Measurements from ENCODE around the gene CCNK.

Gene CCNK

DNA sequence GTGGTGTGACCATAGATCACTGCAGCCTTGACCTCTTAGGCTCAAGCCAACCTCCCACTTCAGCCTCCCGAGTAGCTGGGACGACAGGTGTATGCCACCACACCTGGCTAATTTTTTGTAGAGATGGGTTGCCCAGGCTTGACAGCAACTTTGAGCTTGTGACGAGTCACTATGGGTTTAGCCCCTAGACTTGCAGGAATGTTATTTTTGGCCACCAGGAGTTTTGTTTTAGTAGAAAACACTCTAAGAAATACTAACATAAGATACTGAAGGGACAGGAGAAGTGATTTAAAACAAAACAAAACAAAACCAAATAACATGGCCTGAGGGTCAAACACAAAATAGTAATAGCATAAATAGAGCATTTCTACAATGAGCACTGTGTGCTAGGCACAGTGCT, 27.0 kb upstream of the CCNK start:
- no peak overlapping the region for H3K27ac ChIP-seq
- TF ChIP-seq, protein P1, sequence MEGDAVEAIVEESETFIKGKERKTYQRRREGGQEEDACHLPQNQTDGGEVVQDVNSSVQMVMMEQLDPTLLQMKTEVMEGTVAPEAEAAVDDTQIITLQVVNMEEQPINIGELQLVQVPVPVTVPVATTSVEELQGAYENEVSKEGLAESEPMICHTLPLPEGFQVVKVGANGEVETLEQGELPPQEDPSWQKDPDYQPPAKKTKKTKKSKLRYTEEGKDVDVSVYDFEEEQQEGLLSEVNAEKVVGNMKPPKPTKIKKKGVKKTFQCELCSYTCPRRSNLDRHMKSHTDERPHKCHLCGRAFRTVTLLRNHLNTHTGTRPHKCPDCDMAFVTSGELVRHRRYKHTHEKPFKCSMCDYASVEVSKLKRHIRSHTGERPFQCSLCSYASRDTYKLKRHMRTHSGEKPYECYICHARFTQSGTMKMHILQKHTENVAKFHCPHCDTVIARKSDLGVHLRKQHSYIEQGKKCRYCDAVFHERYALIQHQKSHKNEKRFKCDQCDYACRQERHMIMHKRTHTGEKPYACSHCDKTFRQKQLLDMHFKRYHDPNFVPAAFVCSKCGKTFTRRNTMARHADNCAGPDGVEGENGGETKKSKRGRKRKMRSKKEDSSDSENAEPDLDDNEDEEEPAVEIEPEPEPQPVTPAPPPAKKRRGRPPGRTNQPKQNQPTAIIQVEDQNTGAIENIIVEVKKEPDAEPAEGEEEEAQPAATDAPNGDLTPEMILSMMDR (conservative IDR thresholded peaks at IDR 0.05), result no peak

DNA sequence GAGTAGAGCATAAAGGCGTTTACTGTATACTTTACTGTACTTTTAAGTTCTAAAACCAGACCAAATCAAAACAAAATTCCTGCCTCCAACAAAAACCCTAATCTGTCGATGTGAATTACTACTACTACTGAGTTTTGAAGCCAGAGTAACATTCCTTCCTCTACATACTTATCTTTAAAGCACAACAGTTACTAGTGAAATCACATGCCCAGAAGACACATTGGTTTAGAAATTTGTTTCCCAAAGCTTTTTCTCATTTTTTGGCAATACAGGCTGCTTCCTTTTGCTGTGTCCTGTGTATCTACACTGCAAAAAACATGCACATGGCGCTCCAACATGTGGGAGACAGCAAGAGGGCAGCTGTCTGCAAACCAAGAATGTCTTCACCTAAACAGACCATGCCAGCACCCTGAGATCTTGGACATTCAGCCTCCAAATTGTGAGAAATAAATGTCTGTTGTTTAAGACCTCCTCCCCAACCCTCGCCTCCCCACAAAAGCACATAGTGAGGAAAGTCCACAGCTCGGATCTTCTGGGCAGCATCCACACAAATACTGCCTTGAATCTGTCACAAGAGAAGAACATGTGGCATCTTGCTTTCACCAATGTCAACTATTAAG, 21.6 kb upstream of the CCNK start:
- no peak overlapping the region for H3K27ac ChIP-seq

DNA sequence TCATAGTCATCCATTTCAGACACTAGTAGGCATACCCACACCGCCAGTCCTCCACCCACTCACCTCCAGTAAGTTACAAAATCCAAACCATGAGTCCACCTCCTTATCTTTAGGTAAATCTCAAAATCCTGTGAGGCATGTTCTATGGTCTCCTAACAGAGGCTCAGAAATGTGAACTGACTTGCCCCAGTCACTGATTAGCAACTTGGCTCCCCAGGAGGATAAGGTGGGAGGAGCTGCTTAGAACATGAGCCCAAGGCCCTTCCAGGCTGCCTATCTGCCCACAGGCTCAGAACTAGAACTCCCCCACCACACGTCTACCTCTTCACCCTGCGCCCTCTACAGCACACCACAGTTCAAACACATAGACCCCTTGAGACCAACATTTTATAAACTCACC, 20.4 kb upstream of the CCNK start:
- no peak overlapping the region for H3K27ac ChIP-seq
- TF ChIP-seq, protein P1 (conservative IDR thresholded peaks at IDR 0.05), result no peak

More for the DNA sequence above, 21.6 kb upstream of the CCNK start:
- TF ChIP-seq, protein P1 (conservative IDR thresholded peaks at IDR 0.05), result no peak

DNA sequence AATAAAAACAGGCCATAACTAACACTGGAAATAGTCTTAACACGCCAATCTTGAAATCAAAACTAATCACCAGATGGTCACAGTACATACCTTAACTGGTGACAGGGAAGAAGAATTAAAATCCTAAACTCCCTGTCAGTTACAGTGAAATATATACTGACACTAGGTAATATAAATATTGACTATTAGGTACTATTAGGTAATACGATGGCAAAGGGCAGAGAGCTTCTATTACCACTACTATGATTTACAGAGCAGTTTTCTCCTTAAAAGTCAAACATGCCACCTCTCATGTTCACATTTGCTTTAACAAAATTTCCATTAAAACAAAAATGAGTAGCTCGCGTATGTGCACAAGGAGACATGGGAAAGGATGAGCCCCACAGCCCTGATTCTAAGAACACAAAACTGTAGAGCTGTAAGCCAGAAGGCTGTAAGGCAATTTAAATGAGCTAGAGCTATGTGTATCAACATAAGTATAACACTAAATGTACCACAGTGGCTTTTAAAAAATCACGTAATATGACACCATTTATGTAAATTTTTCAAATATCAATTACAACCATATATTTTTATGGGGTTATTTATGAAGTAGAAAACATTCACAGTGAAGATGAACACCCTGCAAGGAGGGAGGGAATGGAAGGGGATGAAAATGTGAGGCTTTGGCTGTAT, 19.7 kb upstream of the CCNK start:
- TF ChIP-seq, protein P1 (conservative IDR thresholded peaks at IDR 0.05), result no peak

DNA sequence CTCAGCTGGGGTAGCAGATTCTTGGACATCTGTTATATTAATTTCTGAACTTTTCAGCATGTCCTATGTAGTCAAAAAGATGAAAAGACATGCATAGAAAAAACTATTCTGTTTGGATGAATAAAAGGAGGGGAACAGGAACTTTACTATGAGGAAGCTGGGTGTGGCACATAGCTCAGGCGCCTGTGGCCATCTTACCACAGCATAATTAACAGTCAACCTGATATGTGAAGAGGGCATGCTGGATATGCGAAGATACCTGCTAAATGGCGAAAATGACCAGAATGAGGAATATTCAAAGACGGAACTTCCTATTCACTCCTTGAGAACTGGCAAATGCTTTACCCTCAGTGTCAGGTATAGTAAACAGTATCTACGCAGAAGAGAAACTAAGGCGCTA, 19.0 kb upstream of the CCNK start:
- H3K27ac ChIP-seq, result no peak overlapping the region
- TF ChIP-seq, protein P1 (conservative IDR thresholded peaks at IDR 0.05), result no peak

More for the DNA sequence above, 19.7 kb upstream of the CCNK start:
- H3K27ac ChIP-seq, result no peak overlapping the region

DNA sequence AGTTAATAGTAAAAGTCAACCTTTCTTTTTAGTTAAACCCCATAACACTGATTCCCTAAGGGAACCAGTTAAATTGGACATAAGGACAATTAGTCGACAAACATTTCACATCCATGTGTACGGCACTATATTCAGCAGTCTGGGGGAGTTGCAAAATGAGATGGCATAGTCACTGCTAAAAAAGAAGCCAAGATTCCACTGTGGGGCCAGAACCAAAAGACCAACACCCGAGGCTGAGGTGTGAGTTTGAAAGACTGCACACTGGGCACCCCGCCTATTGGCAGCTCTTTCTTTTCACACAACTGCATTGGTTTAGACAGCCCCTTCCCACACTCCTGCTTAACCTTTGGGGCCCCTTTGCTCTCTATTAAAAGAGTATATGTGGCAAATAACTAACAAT, 17.2 kb upstream of the CCNK start:
- TF ChIP-seq, protein P1 (conservative IDR thresholded peaks at IDR 0.05), result no peak
- H3K27ac ChIP-seq, result no peak overlapping the region

DNA sequence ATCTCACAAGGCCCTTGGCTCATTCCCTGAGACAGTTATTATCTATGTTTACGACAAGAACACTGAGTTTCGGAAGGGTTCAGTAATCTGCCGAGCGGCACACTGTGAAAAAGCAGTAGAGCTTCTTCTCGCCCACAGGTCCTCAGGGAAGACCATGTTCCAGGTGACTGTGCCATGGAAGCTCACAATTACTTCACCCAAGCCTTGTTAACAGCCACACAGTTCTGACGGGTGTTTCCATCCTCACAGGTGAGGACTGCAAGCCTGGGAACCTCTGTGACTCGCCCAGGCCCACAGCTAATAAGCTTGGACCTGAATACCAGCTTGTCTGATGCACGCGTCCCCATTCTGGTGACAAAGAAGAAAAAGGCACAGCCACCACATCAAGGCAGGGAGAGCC, 15.9 kb upstream of the CCNK start:
- H3K27ac ChIP-seq, result no peak overlapping the region
- TF ChIP-seq, protein P1 (conservative IDR thresholded peaks at IDR 0.05), result no peak
